ENCODE measurements around the gene HSPA12B. TPM values are rescaled to one million over a fixed set of nuclear protein-coding genes. Genes with fewer than 3 reads are reported as not detected.

Gene HSPA12B
- polyA plus RNA-seq, 2 of the 4 experiments (the other 2 are of a cell fraction) = 0.37 to 1.2 TPM

- Histone ChIP-seq H3K4me2 (no peak overlapping the region), H3K27ac (peak overlapping the region in 1 of 2 experiments; percentile 98; a peak in 3 of 6 replicates), H3K4me1 (peaks cover 69% of the 10 kb centered on the region), H3K9me3 (no peaks in the 10 kb centered on the region; the same call in 1 of the 3 replicates), H3K4me3 (no peak overlapping the region)
- 91% methylated on average over 8 of the region's 8 CpGs for WGBS (ENCODE audit: missing lambda C conversion rate)
- POLR2A ChIA-PET = interaction anchor here (1.2 kb wide), 1 partner anchor 11 kb away, joined by 3 read pairs; no protein-coding TSS in a partner anchor
- no peak for DNase-seq (ENCODE audit: low read depth in 1 of 2, low spot score in 1 of 2)
- no peak for FAIRE-seq
- CTCF ChIA-PET = interaction anchor here (1.2 to 1.9 kb wide), 4 partner anchors 53 to 99 kb away, joined by 3 to 8 read pairs (median 4); no protein-coding TSS in a partner anchor
- TF ChIP-seq PHF8 (IDR thresholded peaks at IDR 0.05; ENCODE audit: borderline replicate concordance, low read depth) (no peak), POLR2AphosphoS2 (conservative IDR thresholded peaks at IDR 0.05; ENCODE audit: low read length) (no peak), TFCP2L1 (CRISPR knock-in tag; IDR thresholded peaks at IDR 0.05) (no peak), JUN (IDR thresholded peaks at IDR 0.05) (peak in 1 of 2 experiments; percentile 10; a peak in 1 of 5 replicates), CBX2 (IDR thresholded peaks at IDR 0.05; ENCODE audit: borderline replicate concordance, low read depth) (no peak), RFX5 (IDR thresholded peaks at IDR 0.05) (no peak), GATA3 (IDR thresholded peaks at IDR 0.05; ENCODE audit: borderline replicate concordance) (no peak), BHLHE40 (IDR thresholded peaks at IDR 0.05; ENCODE audit: low read depth, low read length) (no peak)
- no peak for ATAC-seq
Measured at GRCh38 chr20:3800878-3801260, 68.4 kb downstream of the HSPA12B start.

GRCh38 chr20:3801299-3801698 lies 68.8 kb downstream of the HSPA12B start:
- ChIA-PET POLR2A (no interaction called here), CTCF (interaction anchor here (1.2 to 1.3 kb wide), 3 partner anchors 52 to 99 kb away, joined by 3 to 4 read pairs (median 3); no protein-coding TSS in a partner anchor)
- Histone ChIP-seq H3K4me1 (peaks cover 73% of the 10 kb centered on the region), H3K9me3 (peaks cover 4% of the 10 kb centered on the region), H3K27ac (peak overlapping the region in 1 of 2 experiments; percentile 95; a peak in 3 of 6 replicates), H3K4me3 (no peak overlapping the region), H3K4me2 (no peak overlapping the region)
- no peak for ATAC-seq
- WGBS (ENCODE audit: missing lambda C conversion rate) = 90% methylated on average over 4 of the region's 4 CpGs
- DNase-seq (ENCODE audit: low read depth in 1 of 2, low spot score in 1 of 2) = no peak
- FAIRE-seq = no peak
- TF ChIP-seq CBX2 (IDR thresholded peaks at IDR 0.05; ENCODE audit: borderline replicate concordance, low read depth) (no peak), ESRRA (IDR thresholded peaks at IDR 0.05; ENCODE audit: borderline replicate concordance, low read length) (no peak), FOSB (CRISPR knock-in tag; IDR thresholded peaks at IDR 0.05) (no peak), SREBF2 (IDR thresholded peaks at IDR 0.05) (no peak), MAZ (IDR thresholded peaks at IDR 0.05; ENCODE audit: borderline replicate concordance, low read depth, low read length) (no peak), TP53 (CRISPR knock-in tag; IDR thresholded peaks at IDR 0.05) (no peak), ZC3H11A (IDR thresholded peaks at IDR 0.05) (no peak), JUN (IDR thresholded peaks at IDR 0.05) (no peak), HES2 (IDR thresholded peaks at IDR 0.05) (no peak), JUNB (IDR thresholded peaks at IDR 0.05) (no peak), HDAC2 (IDR thresholded peaks at IDR 0.05) (no peak)

- FAIRE-seq = no peak
- Histone ChIP-seq H3K4me2 (no peak overlapping the region), H3K4me1 (peaks cover 78% of the 10 kb centered on the region), H3K9me3 (peaks cover 4% of the 10 kb centered on the region), H3K27ac (peak overlapping the region in 1 of 2 experiments; percentile 95; a peak in 3 of 6 replicates), H3K4me3 (no peak overlapping the region)
- POLR2A ChIA-PET = no interaction called here
- TF ChIP-seq ZFP36 (IDR thresholded peaks at IDR 0.05; ENCODE audit: borderline replicate concordance, partially characterized antibody) (no peak), ATOH8 (CRISPR knock-in tag; IDR thresholded peaks at IDR 0.05; ENCODE audit: low read depth) (no peak), JUNB (IDR thresholded peaks at IDR 0.05) (no peak), RNF2 (IDR thresholded peaks at IDR 0.05; ENCODE audit: borderline replicate concordance, low read depth) (no peak), MYC (IDR thresholded peaks at IDR 0.05; ENCODE audit: borderline replicate concordance, low read length) (no peak), EP300 (IDR thresholded peaks at IDR 0.05) (no peak), HOXB5 (CRISPR knock-in tag; IDR thresholded peaks at IDR 0.05) (no peak), E2F6 (IDR thresholded peaks at IDR 0.05; ENCODE audit: borderline replicate concordance, low read depth) (no peak), MAZ (IDR thresholded peaks at IDR 0.05; ENCODE audit: borderline replicate concordance, low read depth, low read length) (no peak), NFE2L2 (conservative IDR thresholded peaks at IDR 0.05; ENCODE audit: low read length) (no peak), BHLHE40 (IDR thresholded peaks at IDR 0.05; ENCODE audit: low read depth, low read length) (no peak), POLR2A (IDR thresholded peaks at IDR 0.05; ENCODE audit: low read length) (no peak), HOXB13 (CRISPR knock-in tag; IDR thresholded peaks at IDR 0.05; ENCODE audit: low read depth) (no peak), MAX (IDR thresholded peaks at IDR 0.05) (no peak), MAFK (IDR thresholded peaks at IDR 0.05; ENCODE audit: partially characterized antibody) (no peak), EHF (CRISPR knock-in tag; IDR thresholded peaks at IDR 0.05) (no peak), RAD21 (conservative IDR thresholded peaks at IDR 0.05 in 1 of 2, IDR thresholded peaks at IDR 0.05 in 1 of 2) (no peak), PBX3 (IDR thresholded peaks at IDR 0.05) (no peak)
- ATAC-seq = no peak
- 92% methylated on average over 13 of the region's 13 CpGs for WGBS (ENCODE audit: missing lambda C conversion rate)
- DNase-seq (ENCODE audit: low read depth in 1 of 2, low spot score in 1 of 2) = no peak
- CTCF ChIA-PET = interaction anchor here (1.2 to 1.3 kb wide), 4 partner anchors 28 to 98 kb away, joined by 3 to 4 read pairs (median 3); no protein-coding TSS in a partner anchor
Measured at GRCh38 chr20:3801846-3802245, 69.4 kb downstream of the HSPA12B start.
